HepG2 (cell line): ENCODE results near the gene UPK1A. TPM values are rescaled to one million over a fixed set of nuclear protein-coding genes. Genes with fewer than 3 reads are reported as not detected.

ENCODE experiments used
- ATF1 ChIP-seq: IDR thresholded peaks from 2 replicates; pipeline ENCODE4 v1.6.1; 2016; ENCODE audit warnings: mild to moderate bottlenecking, control low read depth
- ATM ChIP-seq: fragments of 450-650 bp; IDR thresholded peaks from 2 replicates; pipeline ENCODE4 v1.7.1; 2017; ENCODE audit warnings: mild to moderate bottlenecking, borderline replicate concordance
- HNF4A ChIP-seq: sonication (generic); formaldehyde crosslinking; IDR thresholded peaks from 2 replicates; pipeline ENCODE4 v1.4.0; 2020; ENCODE audit warnings: missing genetic modification reagents
- KAT2B ChIP-seq: fragments of 150-350 bp; IDR thresholded peaks from 2 replicates; pipeline ENCODE4 v1.6.1; 2014; ENCODE audit warnings: low read depth, low read length, borderline replicate concordance
- PHF20 ChIP-seq: sonication (generic); formaldehyde crosslinking; IDR thresholded peaks from 2 replicates; pipeline ENCODE4 v1.5.0; 2020; ENCODE audit warnings: mild to moderate bottlenecking, missing genetic modification reagents
- RFXANK ChIP-seq: IDR thresholded peaks from 2 replicates; pipeline ENCODE4 v1.6.1; 2016
- ZNF143 ChIP-seq: sonication (generic); formaldehyde crosslinking; IDR thresholded peaks from 2 replicates; pipeline ENCODE4 v1.4.0; 2020; ENCODE audit warnings: missing genetic modification reagents
- polyA plus RNA-seq, 8 experiments: library from polyadenylated mRNA; depleted of rRNA in 3 of 8; stranded (reverse) in 7 of 8; unstranded in 1 of 8; fragments of >200 nt; fragmentation: Illumina TruSeq in 4 of 8; extraction: Trizol in 4 of 8; gene quantifications; 2 replicates each; pipeline versions ENCODE4 v1.2.1 to v1.2.3, GENCODE V29; 2011 to 2016; ENCODE audit warnings: low read depth in 4 of 8, missing spikeins in 1 of 8, mixed read lengths in 1 of 8; ENCODE audit not compliant: insufficient read depth in 1 of 8
- total RNA-seq, 5 experiments: library from RNA; depleted of rRNA; stranded (reverse); fragments of >200 nt; fragmentation: Illumina TruSeq; extraction: Trizol; gene quantifications; 2 replicates each; pipeline ENCODE4 v1.2.3, GENCODE V29; 2016; ENCODE audit warnings: low read depth in 1 of 5
- TF ChIP-seq, protein P1 (sequence below): sonication (generic); formaldehyde crosslinking; IDR thresholded peaks from 2 replicates; pipeline ENCODE4 v1.4.0; 2020; ENCODE audit warnings: missing genetic modification reagents
- TF ChIP-seq, protein P2 (sequence below): sonication (generic); formaldehyde crosslinking; IDR thresholded peaks from 2 replicates; pipeline ENCODE4 v1.9.0; 2021; ENCODE audit warnings: missing genetic modification reagents, mild to moderate bottlenecking, borderline replicate concordance
- TF ChIP-seq, protein P3 (sequence below): sonication (generic); formaldehyde crosslinking; IDR thresholded peaks from 2 replicates; pipeline ENCODE4; 2020; ENCODE audit warnings: missing genetic modification reagents, mild to moderate bottlenecking, borderline replicate concordance
- TF ChIP-seq, protein P4 (sequence below), 2 experiments: sonication (generic) in 1 of 2; formaldehyde crosslinking in 1 of 2; IDR thresholded peaks; 2 replicates each; pipeline versions ENCODE4 v1.6.1 to v1.9.0; 2014 to 2022; ENCODE audit warnings: antibody characterized with exemption in 1 of 2, borderline replicate concordance in 1 of 2, inconsistent platforms in 1 of 2, low read depth in 1 of 2, missing genetic modification reagents in 1 of 2

The UPK1A gene
- total and polyA plus RNA-seq, 2 of the 13 experiments (the other 11 are each of a cell fraction or from before 2014, with no cell fraction given), result 2.9 TPM; not detected in 1

DNA sequence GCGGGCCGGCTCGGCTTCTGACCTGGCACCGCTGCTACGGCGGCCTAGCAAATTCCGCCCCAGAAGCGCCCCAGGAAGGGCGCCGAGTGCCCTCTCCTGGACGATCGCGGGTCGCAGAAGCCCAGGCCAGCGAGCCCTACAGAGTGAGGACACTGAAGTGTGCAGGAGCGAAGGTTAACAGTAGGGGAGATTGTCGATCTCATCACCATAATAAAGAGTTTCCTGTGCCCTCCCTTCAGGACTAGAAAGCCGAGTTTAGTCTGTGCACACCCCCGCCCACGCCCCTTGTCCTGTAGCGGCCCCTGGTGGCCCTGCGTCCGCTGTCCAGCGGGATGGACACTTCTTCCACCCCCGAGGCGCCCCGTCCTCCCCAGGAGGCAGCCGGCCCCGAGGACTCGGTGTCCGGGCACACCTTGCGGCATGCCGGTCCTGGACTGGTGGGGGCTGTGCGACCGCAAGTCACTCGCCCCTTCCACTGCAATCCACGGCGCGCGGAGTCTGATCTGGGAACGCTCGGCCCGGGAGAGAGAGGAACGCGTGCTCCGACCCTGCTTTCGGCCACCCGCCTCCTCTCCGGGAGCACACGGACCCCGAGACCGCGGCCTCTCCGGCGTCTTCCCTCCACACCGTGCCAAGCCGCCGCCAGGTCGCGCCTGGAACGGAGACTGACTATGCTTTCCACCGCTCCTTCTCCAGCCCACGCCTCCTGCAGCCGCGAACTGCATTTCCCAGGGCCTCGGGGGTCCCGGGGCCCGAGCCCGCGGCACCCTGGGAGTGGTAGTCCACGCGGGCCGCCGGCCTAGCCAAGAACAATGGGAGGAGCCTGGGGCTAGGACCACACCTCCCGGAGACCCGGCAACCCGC, 50.7 kb downstream of the UPK1A start (continued):
- TF ChIP-seq, protein P1, sequence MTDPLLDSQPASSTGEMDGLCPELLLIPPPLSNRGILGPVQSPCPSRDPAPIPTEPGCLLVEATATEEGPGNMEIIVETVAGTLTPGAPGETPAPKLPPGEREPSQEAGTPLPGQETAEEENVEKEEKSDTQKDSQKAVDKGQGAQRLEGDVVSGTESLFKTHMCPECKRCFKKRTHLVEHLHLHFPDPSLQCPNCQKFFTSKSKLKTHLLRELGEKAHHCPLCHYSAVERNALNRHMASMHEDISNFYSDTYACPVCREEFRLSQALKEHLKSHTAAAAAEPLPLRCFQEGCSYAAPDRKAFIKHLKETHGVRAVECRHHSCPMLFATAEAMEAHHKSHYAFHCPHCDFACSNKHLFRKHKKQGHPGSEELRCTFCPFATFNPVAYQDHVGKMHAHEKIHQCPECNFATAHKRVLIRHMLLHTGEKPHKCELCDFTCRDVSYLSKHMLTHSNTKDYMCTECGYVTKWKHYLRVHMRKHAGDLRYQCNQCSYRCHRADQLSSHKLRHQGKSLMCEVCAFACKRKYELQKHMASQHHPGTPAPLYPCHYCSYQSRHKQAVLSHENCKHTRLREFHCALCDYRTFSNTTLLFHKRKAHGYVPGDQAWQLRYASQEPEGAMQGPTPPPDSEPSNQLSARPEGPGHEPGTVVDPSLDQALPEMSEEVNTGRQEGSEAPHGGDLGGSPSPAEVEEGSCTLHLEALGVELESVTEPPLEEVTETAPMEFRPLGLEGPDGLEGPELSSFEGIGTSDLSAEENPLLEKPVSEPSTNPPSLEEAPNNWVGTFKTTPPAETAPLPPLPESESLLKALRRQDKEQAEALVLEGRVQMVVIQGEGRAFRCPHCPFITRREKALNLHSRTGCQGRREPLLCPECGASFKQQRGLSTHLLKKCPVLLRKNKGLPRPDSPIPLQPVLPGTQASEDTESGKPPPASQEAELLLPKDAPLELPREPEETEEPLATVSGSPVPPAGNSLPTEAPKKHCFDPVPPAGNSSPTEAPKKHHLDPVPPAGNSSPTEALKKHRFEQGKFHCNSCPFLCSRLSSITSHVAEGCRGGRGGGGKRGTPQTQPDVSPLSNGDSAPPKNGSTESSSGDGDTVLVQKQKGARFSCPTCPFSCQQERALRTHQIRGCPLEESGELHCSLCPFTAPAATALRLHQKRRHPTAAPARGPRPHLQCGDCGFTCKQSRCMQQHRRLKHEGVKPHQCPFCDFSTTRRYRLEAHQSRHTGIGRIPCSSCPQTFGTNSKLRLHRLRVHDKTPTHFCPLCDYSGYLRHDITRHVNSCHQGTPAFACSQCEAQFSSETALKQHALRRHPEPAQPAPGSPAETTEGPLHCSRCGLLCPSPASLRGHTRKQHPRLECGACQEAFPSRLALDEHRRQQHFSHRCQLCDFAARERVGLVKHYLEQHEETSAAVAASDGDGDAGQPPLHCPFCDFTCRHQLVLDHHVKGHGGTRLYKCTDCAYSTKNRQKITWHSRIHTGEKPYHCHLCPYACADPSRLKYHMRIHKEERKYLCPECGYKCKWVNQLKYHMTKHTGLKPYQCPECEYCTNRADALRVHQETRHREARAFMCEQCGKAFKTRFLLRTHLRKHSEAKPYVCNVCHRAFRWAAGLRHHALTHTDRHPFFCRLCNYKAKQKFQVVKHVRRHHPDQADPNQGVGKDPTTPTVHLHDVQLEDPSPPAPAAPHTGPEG (CRISPR knock-in tag), result peak; percentile 92
- peak; percentile 27; the same call in 1 of the 2 replicates for TF ChIP-seq HNF4A (CRISPR knock-in tag)
- TF ChIP-seq, protein P2, sequence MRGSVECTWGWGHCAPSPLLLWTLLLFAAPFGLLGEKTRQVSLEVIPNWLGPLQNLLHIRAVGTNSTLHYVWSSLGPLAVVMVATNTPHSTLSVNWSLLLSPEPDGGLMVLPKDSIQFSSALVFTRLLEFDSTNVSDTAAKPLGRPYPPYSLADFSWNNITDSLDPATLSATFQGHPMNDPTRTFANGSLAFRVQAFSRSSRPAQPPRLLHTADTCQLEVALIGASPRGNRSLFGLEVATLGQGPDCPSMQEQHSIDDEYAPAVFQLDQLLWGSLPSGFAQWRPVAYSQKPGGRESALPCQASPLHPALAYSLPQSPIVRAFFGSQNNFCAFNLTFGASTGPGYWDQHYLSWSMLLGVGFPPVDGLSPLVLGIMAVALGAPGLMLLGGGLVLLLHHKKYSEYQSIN (CRISPR knock-in tag), result no peak
- no peak for TF ChIP-seq RFXANK (CRISPR knock-in tag)
- TF ChIP-seq, protein P3, sequence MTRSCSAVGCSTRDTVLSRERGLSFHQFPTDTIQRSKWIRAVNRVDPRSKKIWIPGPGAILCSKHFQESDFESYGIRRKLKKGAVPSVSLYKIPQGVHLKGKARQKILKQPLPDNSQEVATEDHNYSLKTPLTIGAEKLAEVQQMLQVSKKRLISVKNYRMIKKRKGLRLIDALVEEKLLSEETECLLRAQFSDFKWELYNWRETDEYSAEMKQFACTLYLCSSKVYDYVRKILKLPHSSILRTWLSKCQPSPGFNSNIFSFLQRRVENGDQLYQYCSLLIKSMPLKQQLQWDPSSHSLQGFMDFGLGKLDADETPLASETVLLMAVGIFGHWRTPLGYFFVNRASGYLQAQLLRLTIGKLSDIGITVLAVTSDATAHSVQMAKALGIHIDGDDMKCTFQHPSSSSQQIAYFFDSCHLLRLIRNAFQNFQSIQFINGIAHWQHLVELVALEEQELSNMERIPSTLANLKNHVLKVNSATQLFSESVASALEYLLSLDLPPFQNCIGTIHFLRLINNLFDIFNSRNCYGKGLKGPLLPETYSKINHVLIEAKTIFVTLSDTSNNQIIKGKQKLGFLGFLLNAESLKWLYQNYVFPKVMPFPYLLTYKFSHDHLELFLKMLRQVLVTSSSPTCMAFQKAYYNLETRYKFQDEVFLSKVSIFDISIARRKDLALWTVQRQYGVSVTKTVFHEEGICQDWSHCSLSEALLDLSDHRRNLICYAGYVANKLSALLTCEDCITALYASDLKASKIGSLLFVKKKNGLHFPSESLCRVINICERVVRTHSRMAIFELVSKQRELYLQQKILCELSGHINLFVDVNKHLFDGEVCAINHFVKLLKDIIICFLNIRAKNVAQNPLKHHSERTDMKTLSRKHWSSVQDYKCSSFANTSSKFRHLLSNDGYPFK, result no peak; the same call in 1 of the 2 replicates
- TF ChIP-seq ATM, result no peak
- TF ChIP-seq ZNF143, result peak; percentile 95
- no peak for TF ChIP-seq KAT2B
- TF ChIP-seq ATF1 (CRISPR knock-in tag), result peak; percentile 79
- peak; percentile 54 for TF ChIP-seq PHF20
- TF ChIP-seq, protein P4, sequence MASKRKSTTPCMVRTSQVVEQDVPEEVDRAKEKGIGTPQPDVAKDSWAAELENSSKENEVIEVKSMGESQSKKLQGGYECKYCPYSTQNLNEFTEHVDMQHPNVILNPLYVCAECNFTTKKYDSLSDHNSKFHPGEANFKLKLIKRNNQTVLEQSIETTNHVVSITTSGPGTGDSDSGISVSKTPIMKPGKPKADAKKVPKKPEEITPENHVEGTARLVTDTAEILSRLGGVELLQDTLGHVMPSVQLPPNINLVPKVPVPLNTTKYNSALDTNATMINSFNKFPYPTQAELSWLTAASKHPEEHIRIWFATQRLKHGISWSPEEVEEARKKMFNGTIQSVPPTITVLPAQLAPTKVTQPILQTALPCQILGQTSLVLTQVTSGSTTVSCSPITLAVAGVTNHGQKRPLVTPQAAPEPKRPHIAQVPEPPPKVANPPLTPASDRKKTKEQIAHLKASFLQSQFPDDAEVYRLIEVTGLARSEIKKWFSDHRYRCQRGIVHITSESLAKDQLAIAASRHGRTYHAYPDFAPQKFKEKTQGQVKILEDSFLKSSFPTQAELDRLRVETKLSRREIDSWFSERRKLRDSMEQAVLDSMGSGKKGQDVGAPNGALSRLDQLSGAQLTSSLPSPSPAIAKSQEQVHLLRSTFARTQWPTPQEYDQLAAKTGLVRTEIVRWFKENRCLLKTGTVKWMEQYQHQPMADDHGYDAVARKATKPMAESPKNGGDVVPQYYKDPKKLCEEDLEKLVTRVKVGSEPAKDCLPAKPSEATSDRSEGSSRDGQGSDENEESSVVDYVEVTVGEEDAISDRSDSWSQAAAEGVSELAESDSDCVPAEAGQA (IDR thresholded peaks at IDR 0.05; ENCODE audit: low read depth), result no peak
- TF ChIP-seq, protein P4 (CRISPR knock-in tag; IDR thresholded peaks at IDR 0.05; ENCODE audit: borderline replicate concordance), result 0 out of 2 replicates have a peak, but pooled peaks have one; percentile 17
